HL-60 (cell line): ENCODE results near the gene EIF6.

ENCODE experiments used
- DNase-seq, 2 experiments: peaks; one replicate each; pipeline ENCODE4 v3.0.0-alpha.2; 2010 to 2020; ENCODE audit warnings: low read depth in 1 of 2, low spot score in 1 of 2
- H3K27ac ChIP-seq: fragments of 250-450 bp; sonication (Bioruptor Pico); replicated peaks from 2 replicates; pipeline ENCODE4 v1.5.1; 2020; ENCODE audit warnings: mild to moderate bottlenecking, moderate library complexity
- H3K27me3 ChIP-seq: fragments of 250-450 bp; sonication (Bioruptor Pico); 2 replicates; pipeline ENCODE4 v1.5.1; 2021; ENCODE audit warnings: mild to moderate bottlenecking, moderate library complexity; ENCODE audit not compliant: insufficient read depth, poor library complexity, severe bottlenecking
- H3K4me3 ChIP-seq: replicated peaks from 2 replicates; pipeline ENCODE4 v1.5.1; 2011; ENCODE audit warnings: mild to moderate bottlenecking, control low read depth, low read length; ENCODE audit not compliant: insufficient read depth
- GABPA ChIP-seq: IDR thresholded peaks from 2 replicates; pipeline ENCODE4 v1.6.1; 2012; ENCODE audit warnings: low read depth
- POLR2AphosphoS5 ChIP-seq: IDR thresholded peaks from 2 replicates; pipeline ENCODE4 v1.6.1; 2012; ENCODE audit warnings: low read depth
- SPI1 ChIP-seq: IDR thresholded peaks from 2 replicates; pipeline ENCODE4 v1.6.1; 2012; ENCODE audit warnings: low read depth, mild to moderate bottlenecking, borderline replicate concordance
- TF ChIP-seq, protein P1 (sequence below): IDR thresholded peaks from 2 replicates; pipeline ENCODE4 v1.6.1; 2012; ENCODE audit warnings: low read depth; ENCODE audit not compliant: insufficient replicate concordance
- TF ChIP-seq, protein P2 (sequence below): IDR thresholded peaks from one replicate; pipeline ENCODE4 v1.5.1; 2011; ENCODE audit warnings: low read length, control low read depth, inconsistent platforms; ENCODE audit not compliant: insufficient read depth

Gene EIF6

DNA sequence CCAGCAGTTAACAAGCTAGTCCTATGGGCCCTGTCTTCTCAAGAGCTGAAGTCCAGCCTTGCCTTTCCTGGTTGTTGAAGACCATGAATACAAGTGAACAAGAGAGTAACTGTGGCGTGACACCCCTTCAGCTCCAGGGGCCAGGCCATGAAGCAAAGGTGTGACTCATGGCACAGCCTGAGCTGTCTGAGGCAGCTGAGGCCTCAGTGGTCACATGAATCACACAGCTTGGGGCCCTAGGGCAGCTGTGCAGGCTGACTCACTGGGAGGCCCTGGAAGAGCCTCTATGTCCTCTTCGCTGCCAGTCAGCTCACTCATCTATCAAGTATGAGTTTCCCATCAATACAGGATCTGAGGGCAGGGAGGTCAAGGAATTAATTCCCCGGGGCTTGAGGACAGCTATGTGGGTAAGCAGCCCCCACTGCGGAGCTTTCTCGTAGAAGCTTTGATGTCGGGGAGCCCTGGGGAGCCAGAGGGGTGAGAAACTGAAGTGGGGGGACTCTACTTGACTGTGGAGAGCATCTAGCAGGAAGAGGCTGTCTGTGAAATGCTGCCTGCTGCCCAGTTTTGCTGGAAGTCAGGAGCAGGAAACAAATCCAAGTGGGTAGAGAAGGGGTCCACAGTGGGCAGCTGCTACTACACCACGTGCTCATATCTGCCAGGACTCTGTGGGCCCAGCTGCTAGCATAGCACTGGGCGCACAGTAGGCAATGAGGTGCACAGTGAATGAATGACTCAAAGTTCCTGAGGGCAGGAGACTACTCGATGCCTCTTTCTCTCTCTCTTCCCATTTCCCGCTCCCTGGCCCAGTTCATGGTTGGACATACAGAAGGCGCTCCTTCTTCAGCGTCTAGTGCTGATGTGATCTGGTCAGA, 21.3 kb upstream of the EIF6 start:
- H3K27me3 ChIP-seq, result no peaks in the 10 kb centered on the region

DNA sequence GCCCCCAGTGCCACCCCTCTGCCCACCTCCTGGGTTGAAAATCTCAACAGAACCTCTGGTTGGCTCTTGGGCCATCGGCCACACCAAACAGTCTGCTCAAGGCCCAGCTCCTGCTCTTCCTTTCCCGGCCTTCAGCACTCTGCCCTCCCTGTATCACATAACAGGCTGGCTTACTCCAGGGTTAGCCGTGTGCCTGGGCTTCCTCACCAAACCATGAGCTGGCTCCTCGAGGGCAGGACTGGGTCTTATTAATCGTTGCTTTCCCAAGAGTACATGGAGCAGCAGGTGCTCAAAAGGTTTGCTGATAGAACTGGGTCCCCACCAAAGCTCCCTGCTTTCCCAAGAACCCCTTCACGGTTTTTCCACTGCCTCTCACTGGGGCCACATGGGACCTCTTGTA, 20.4 kb upstream of the EIF6 start:
- TF ChIP-seq GABPA (no peak), SPI1 (no peak), POLR2AphosphoS5 (no peak)
- TF ChIP-seq, protein P1, sequence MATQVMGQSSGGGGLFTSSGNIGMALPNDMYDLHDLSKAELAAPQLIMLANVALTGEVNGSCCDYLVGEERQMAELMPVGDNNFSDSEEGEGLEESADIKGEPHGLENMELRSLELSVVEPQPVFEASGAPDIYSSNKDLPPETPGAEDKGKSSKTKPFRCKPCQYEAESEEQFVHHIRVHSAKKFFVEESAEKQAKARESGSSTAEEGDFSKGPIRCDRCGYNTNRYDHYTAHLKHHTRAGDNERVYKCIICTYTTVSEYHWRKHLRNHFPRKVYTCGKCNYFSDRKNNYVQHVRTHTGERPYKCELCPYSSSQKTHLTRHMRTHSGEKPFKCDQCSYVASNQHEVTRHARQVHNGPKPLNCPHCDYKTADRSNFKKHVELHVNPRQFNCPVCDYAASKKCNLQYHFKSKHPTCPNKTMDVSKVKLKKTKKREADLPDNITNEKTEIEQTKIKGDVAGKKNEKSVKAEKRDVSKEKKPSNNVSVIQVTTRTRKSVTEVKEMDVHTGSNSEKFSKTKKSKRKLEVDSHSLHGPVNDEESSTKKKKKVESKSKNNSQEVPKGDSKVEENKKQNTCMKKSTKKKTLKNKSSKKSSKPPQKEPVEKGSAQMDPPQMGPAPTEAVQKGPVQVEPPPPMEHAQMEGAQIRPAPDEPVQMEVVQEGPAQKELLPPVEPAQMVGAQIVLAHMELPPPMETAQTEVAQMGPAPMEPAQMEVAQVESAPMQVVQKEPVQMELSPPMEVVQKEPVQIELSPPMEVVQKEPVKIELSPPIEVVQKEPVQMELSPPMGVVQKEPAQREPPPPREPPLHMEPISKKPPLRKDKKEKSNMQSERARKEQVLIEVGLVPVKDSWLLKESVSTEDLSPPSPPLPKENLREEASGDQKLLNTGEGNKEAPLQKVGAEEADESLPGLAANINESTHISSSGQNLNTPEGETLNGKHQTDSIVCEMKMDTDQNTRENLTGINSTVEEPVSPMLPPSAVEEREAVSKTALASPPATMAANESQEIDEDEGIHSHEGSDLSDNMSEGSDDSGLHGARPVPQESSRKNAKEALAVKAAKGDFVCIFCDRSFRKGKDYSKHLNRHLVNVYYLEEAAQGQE, result no peak
- TF ChIP-seq, protein P2, sequence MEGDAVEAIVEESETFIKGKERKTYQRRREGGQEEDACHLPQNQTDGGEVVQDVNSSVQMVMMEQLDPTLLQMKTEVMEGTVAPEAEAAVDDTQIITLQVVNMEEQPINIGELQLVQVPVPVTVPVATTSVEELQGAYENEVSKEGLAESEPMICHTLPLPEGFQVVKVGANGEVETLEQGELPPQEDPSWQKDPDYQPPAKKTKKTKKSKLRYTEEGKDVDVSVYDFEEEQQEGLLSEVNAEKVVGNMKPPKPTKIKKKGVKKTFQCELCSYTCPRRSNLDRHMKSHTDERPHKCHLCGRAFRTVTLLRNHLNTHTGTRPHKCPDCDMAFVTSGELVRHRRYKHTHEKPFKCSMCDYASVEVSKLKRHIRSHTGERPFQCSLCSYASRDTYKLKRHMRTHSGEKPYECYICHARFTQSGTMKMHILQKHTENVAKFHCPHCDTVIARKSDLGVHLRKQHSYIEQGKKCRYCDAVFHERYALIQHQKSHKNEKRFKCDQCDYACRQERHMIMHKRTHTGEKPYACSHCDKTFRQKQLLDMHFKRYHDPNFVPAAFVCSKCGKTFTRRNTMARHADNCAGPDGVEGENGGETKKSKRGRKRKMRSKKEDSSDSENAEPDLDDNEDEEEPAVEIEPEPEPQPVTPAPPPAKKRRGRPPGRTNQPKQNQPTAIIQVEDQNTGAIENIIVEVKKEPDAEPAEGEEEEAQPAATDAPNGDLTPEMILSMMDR, result no peak
- peak overlapping the region; percentile 62 for H3K27ac ChIP-seq
- no peak overlapping the region for H3K4me3 ChIP-seq

More for the DNA sequence above, 21.3 kb upstream of the EIF6 start:
- peak; percentile 86 to 89 for DNase-seq
- no peak overlapping the region for H3K4me3 ChIP-seq
- H3K27ac ChIP-seq, result peak overlapping the region; percentile 62
- TF ChIP-seq POLR2AphosphoS5 (peak; percentile 61; the same call in 1 of the 2 replicates), GABPA (no peak)

DNA sequence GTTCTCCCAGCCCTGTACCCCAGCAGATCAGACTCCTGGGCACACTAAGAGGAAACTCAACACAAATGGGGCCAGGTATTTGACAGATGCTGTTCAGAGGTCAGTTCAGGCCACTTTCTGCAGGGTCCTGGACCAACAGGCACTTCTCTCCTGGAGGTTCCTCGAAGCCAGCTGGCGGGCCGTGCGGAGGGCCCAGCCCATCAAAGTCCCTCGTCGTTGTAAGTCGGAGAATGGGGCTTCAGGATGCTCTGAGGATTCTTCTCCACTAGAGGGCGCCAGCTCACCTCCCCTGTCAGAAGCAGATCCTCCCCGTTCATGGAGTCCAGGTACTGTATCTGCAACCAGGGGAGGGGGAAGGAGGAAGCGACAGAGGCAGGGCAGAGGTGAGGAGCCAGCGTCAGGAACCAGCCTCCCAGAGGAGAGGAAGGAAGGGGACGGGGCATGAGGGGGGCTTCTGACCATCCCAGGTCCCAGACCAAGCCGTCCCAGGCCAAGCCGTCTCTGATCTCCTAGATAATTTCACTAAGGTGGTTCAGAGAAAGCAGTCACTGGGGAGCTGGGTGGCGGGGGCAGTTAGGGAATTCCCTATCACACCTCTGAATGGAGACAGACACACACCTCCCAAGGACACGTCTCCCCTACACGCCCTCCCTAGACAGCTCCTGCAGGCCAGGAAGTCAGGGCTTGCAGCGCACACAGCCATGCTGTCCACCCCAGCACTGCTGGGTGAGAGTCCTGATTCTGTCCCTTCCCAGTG, 19.3 kb upstream of the EIF6 start:
- H3K27ac ChIP-seq, result peak overlapping the region; percentile 24
- H3K4me3 ChIP-seq, result no peak overlapping the region
- peak; percentile 88 to 91 for DNase-seq
- TF ChIP-seq SPI1, result peak; percentile 13; the same call in 1 of the 2 replicates
- TF ChIP-seq, protein P1, result no peak
- TF ChIP-seq, protein P2, result peak; percentile 92
- no peaks in the 10 kb centered on the region for H3K27me3 ChIP-seq

More for the DNA sequence above, 20.4 kb upstream of the EIF6 start:
- DNase-seq, result no peak
- H3K27me3 ChIP-seq, result no peaks in the 10 kb centered on the region

DNA sequence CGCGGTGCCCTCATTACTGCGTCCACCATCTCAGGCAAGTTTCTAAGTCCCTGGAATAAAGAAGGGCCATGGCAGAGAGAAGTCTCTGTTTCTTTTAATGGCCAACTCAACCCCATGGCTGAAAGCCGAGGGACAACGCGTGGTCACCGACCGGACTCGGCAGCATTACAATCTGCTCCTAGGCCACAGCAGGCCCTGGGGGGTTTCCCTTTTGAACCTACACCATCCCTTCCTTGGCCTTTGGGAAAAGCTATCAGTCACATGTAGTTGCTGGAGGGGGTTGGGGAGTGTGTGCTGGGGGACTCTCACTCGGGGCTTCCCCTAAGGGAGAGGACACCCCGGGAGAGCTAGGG, 18.8 kb upstream of the EIF6 start:
- no peaks in the 10 kb centered on the region for H3K27me3 ChIP-seq
- DNase-seq, result no peak
- H3K27ac ChIP-seq, result no peak overlapping the region
- H3K4me3 ChIP-seq, result no peak overlapping the region
- TF ChIP-seq, protein P2, result no peak
- TF ChIP-seq SPI1 (no peak), POLR2AphosphoS5 (no peak), GABPA (no peak)
- TF ChIP-seq, protein P1, result no peak
